Hepatocyte (in vitro differentiated cells): ENCODE data around the gene CLN3.

Experiments used
- EZH2 ChIP-seq: fragments of 200-600 bp; sonication (generic); IDR thresholded peaks from 2 replicates; pipeline ENCODE4 v1.6.1; 2016; ENCODE audit warnings: antibody characterized with exemption, mild to moderate bottlenecking, borderline replicate concordance
- EZH2phosphoT487 ChIP-seq: fragments of 200-600 bp; sonication (generic); IDR thresholded peaks from one replicate; pipeline ENCODE4 v1.6.1; 2018; ENCODE audit warnings: antibody characterized with exemption, mild to moderate bottlenecking, low read depth, moderate library complexity; ENCODE audit not compliant: unreplicated experiment, severe bottlenecking
- TF ChIP-seq, protein P1 (sequence below): fragments of 200-600 bp; sonication (generic); IDR thresholded peaks from 2 replicates; pipeline ENCODE4 v1.5.1; 2016; ENCODE audit warnings: antibody characterized with exemption, mild to moderate bottlenecking; ENCODE audit not compliant: poor library complexity

DNA sequence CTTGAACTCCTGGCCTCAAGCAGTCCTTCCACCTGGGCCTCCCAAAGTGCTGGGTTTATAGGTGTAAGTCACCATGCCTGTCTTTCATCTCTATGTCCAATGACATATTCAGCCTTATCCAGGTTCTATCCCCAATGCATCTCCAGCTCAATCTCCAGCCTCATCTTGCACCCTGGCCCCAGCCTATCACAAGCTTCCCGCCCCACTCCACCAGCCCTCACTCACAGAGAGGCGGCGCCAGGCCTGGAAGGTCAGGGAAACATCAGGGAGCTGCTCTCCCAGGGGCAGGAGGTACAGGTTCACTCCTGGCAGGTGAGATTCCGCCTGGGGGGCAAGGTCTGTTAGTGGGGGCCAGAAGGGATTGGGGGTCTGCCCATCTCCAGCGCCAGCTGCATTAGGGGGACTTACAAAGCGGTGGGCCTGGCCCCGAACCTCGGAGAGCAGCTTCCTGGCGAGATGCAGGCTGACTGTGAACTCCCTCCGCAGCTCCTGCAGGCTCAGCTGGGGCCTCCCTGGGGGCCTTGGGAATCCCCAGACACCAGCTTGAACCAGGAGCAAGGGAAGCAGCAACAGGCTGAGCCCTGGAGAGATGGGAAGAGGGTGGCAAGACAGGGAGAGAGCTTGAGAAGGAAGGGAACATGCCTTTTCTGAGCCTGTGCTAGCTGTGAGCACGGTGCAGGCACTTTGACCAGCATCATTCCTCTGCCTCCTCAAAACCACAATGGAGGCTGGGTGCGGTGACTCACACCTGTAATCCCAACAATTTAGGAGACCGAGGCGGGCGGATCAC is 11.8 kb upstream of the CLN3 start:
- TF ChIP-seq, protein P1, sequence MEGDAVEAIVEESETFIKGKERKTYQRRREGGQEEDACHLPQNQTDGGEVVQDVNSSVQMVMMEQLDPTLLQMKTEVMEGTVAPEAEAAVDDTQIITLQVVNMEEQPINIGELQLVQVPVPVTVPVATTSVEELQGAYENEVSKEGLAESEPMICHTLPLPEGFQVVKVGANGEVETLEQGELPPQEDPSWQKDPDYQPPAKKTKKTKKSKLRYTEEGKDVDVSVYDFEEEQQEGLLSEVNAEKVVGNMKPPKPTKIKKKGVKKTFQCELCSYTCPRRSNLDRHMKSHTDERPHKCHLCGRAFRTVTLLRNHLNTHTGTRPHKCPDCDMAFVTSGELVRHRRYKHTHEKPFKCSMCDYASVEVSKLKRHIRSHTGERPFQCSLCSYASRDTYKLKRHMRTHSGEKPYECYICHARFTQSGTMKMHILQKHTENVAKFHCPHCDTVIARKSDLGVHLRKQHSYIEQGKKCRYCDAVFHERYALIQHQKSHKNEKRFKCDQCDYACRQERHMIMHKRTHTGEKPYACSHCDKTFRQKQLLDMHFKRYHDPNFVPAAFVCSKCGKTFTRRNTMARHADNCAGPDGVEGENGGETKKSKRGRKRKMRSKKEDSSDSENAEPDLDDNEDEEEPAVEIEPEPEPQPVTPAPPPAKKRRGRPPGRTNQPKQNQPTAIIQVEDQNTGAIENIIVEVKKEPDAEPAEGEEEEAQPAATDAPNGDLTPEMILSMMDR, result no peak
- TF ChIP-seq EZH2 (no peak), EZH2phosphoT487 (no peak)
